T-helper 1 cell treated with Interleukin-12 subunit alpha and Interleukin-12 subunit beta and Interleukin-4 antibody, amounts not matched to agents 30 ng/mL and 1 ng/mL, for 36 hours (primary cell): ENCODE data around the gene ADCY2. TPM values are rescaled to one million over a fixed set of nuclear protein-coding genes. Genes with fewer than 3 reads are reported as not detected.

ENCODE experiments used
- intact Hi-C: fragments of 100-400 bp; cut with micrococcal nuclease; formaldehyde crosslinking; loops from one replicate; pipeline ENCODE4 v1.15.1; 2024
- total RNA-seq: library from RNA; stranded (reverse); gene quantifications from 2 replicates; pipeline ENCODE4 v1.2.3, GENCODE V29; 2022

Gene ADCY2
- total RNA-seq, 1 donor from 2014 or later = not detected

- intact Hi-C loops = no loop called here
Measured at GRCh38 chr5:7437836-7438235, 41.9 kb downstream of the ADCY2 start.

GRCh38 chr5:7445068-7445467, 49.1 kb downstream of the ADCY2 start:
- intact Hi-C loops = no loop called here

GRCh38 chr5:7445831-7446230, 49.9 kb downstream of the ADCY2 start:
- intact Hi-C loops = no loop called here

GRCh38 chr5:7446913-7447312, 51.0 kb downstream of the ADCY2 start:
- intact Hi-C loops = no loop called here

- intact Hi-C loops = no loop called here
Measured at GRCh38 chr5:7453947-7454346, 58.0 kb downstream of the ADCY2 start.

GRCh38 chr5:7456206-7456605, 60.3 kb downstream of the ADCY2 start:
- intact Hi-C loops = no loop called here

GRCh38 chr5:7461371-7461770, 65.4 kb downstream of the ADCY2 start:
- intact Hi-C loops = no loop called here

GRCh38 chr5:7462758-7463157, 66.8 kb downstream of the ADCY2 start:
- intact Hi-C loops = no loop called here

- intact Hi-C loops = no loop called here
Measured at GRCh38 chr5:7464182-7464581, 68.2 kb downstream of the ADCY2 start.

GRCh38 chr5:7467179-7467578, 71.2 kb downstream of the ADCY2 start:
- intact Hi-C loops = no loop called here

- intact Hi-C loops = no loop called here
Measured at GRCh38 chr5:7468742-7469141, 72.8 kb downstream of the ADCY2 start.

GRCh38 chr5:7471710-7472109, 75.8 kb downstream of the ADCY2 start:
- intact Hi-C loops = no loop called here

GRCh38 chr5:7473115-7473514, 77.2 kb downstream of the ADCY2 start:
- intact Hi-C loops = no loop called here

- intact Hi-C loops = no loop called here
Measured at GRCh38 chr5:7473668-7474215, 77.8 kb downstream of the ADCY2 start.

GRCh38 chr5:7474821-7475403, 79.0 kb downstream of the ADCY2 start:
- intact Hi-C loops = no loop called here

- intact Hi-C loops = no loop called here
Measured at GRCh38 chr5:7478459-7478858, 82.5 kb downstream of the ADCY2 start.

- intact Hi-C loops = no loop called here
Measured at GRCh38 chr5:7488734-7489133, 92.8 kb downstream of the ADCY2 start.

- intact Hi-C loops = no loop called here
Measured at GRCh38 chr5:7492371-7492770, 96.4 kb downstream of the ADCY2 start.

GRCh38 chr5:7493081-7493480, 97.1 kb downstream of the ADCY2 start:
- intact Hi-C loops = no loop called here

GRCh38 chr5:7493622-7494021, 97.7 kb downstream of the ADCY2 start:
- intact Hi-C loops = no loop called here

- intact Hi-C loops = no loop called here
Measured at GRCh38 chr5:7494481-7495130, 98.7 kb downstream of the ADCY2 start.

- intact Hi-C loops = no loop called here
Measured at GRCh38 chr5:7495131-7495517, 99.2 kb downstream of the ADCY2 start.

GRCh38 chr5:7500256-7500655, 104.3 kb downstream of the ADCY2 start:
- intact Hi-C loops = no loop called here
